GM18861 (cell line): Measurements from ENCODE around the gene QSOX2.
A peak's percentile ranks its signal among the peaks of the same experiment; 100 is the strongest.

Experiments used
- ATAC-seq: cut with Tn5 transposase; IDR thresholded peaks from one replicate; pipeline ENCODE4 v1.9.1; 2021; ENCODE audit not compliant: unreplicated experiment

The QSOX2 gene

DNA sequence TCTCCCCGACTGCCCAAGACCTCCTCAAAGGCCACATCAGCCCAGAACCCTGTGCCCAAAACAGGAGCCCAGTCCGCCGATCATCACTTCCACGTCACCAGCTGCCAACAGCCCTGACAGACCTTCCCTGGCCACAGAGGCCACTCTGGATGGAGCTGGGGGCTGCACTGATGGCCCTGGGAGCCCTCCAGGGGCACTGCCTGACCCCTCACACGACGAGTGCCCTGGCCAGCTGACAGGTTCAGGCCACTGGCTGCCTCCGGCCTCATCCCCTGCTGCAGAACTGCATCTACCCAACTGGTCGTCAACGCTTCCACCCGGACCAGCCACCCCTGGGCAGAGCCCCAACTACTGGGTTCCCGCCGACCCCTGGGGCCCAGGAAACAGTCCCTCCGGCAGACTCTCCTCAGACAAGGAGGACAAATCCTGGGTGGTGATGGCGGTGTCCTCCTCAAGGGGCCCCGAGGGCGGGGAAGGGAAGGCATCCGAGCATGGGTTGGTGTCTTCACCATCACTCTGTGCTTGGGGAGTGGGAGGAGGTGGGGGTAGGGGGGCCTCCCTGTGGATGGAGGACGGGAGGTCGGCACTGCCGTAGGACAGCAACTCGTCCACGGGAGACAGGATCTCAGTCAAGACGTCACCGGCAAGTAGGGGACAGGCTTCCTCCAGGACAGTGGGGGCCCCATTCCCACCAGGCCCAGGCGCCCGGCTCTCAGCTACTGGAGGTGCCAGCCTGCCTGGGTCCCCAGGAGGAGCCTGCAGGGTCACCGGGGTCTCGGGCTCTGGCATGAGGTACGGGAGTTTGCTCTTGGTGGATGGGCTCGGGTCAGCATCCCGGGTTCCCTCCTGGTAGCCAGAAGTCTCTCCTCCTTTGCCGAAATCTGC is 7.9 kb upstream of the QSOX2 start:
- ATAC-seq: no peak

- ATAC-seq: no peak
Observed at GRCh38 chr9:136252846-136253245, 7.2 kb upstream of the QSOX2 start.

DNA sequence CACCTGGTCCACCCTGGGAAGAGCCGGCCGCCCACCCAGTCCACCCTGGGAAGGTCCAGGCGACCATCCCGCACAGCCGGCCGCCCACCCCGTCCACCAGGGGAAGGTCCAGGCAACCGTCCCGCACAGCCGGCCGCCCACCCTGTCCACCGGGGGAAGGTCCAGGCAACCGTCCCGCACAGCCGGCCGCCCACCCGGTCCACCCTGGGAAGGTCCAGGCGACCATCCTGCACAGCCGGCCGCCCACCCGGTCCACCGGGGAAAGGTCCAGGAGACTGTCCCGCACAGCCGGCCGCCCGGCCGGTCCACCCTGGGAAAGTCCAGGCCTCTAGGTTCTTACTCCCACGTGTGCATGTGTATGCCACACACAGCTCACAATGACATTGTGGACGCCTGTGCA is 6.7 kb upstream of the QSOX2 start:
- no peak for ATAC-seq

DNA sequence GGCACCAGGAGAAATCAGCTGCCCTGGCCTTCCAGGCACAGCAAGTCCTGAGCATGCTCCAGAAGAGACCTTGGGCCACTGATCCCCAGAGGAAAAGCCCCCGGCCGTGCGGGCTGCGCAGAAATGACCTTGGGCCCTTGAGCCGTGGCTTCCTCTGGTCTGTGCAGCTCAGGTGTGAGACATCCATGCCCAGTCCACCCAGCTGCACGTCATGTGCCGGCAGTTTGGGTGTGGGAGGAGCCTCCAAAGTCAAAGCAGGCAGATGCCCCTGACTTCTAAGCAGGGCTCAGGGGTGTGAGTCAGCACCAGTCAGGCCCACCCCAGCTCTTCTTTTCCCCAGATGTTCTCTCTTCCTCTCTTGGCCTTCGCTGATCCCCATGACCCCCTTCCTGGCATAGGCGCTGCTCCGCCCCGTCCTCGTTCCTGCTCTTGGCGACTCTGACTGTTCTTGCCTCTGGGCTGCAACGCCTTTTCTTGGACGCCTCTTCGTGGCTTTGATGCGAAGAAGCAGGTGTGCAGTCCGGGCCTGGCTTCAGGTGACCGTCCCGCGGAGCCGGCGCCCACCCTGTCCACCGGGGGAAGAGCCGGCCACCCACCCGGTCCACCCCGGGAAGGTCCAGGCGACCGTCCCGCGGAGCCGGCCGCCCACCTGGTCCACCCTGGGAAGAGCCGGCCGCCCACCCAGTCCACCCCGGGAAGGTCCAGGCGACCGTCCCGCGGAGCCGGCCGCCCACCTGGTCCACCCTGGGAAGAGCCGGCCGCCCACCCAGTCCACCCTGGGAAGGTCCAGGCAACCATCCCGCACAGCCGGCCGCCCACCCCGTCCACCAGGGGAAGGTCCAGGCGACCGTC is 5.9 kb upstream of the QSOX2 start:
- ATAC-seq: no peak

- no peak for ATAC-seq
Observed at GRCh38 chr9:136250676-136251075, 5.1 kb upstream of the QSOX2 start.

- ATAC-seq: no peak
Observed at GRCh38 chr9:136249877-136250559, 4.4 kb upstream of the QSOX2 start.

DNA sequence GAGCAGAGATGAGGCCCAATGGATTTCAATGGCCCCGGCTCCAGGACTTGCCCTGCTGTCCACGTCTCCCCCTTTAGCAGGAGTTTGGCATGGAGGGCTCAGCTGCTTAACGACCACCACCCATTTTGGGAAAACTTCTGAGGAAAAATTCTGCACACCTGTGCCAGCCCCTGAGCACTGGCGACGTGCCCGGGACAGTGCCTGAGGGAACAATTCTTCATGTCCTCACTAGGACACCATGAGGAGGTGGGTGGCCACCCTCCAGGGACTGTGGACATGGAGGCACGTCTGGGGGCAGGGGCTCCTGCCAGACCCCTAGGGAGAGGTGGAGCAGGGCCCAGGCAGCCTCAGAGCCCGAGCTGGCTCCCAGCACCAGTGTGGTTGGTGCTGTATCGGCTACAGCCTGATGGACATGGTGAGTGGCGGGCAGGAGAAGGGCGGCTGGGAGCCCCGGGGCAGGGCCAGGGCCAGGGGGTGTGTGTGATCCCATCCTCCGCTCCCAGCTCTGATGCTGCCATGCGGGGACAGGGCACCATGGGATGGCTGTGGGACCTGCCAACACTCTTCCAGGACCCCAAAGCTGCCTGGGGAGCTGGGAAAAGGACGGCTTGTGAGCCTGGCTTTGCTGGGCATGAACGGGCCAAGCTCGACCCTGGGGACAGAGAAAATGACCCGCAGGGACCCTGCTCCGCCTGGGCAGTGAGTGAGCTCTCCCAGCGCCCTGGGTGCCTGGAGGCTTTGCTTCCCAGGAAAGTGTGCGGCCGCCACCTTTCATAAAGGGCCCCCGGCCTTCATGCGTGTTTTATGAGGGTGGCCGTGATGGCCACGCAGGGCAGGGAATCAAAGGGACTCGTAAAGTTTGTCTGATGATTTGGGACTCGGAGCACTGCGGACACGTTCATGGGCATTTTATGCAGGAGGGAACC is 3.6 kb upstream of the QSOX2 start:
- ATAC-seq: no peak

- ATAC-seq: no peak
Observed at GRCh38 chr9:136247947-136248637, 2.5 kb upstream of the QSOX2 start.

- ATAC-seq: no peak
Observed at GRCh38 chr9:136247551-136247916, 1.9 kb upstream of the QSOX2 start.

GRCh38 chr9:136246849-136247550 is 1.4 kb upstream of the QSOX2 start:
- ATAC-seq: no peak

DNA sequence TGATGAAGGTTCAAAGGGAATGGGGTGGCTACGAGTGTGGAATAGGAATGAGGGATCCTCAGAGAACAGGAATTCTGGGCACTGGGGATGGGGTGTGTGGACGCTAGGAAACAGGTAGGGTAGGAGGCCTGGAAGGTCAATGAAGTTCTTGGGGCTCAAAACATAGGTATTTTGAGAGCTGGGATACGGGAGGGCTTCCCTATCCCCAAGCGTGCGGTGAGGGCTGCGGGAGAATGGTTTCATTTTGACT is 718 bp downstream of the QSOX2 start:
- ATAC-seq: no peak

DNA sequence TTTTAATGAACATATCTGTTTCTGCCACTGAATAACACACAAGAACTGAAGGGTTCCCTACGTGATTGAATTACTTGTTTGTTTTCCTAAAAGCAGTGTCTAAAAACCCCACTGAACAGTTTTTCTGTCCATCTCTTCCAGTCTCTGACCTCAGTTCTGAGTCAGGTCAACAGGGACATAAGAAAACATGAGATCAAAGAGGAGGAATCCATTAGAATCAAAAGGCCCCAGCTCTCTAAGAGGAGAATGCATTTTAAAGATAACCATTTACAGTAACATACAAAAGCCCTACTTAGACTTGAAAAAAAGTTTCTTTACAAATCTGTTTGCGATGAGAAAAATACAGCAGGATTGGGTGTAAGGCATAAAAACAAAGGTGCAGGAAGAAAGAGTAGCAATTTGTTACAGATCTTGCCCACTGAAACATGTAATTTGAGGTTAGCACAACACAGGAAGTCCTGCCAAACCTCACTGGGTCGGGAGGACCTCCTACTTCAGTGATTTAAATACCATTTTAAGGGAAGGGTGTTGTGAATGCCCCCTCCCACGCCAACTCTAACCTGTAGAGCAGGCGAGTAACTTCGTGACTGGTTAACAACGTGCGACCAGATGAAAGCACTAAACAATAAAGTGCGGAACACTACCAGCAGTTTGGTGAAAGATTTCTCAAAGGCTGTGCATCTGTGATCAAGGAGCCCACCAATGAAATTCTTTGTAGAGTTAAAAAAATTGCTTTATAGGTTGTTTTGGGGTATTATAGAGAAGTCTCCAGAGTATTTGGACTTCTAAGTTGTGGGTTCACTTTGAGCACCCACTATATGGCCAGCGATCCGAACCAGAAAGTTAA is 1.3 kb downstream of the QSOX2 start:
- peak; percentile 31 for ATAC-seq

- no peak for ATAC-seq
Observed at GRCh38 chr9:136243631-136244030, 2.0 kb downstream of the QSOX2 start.

DNA sequence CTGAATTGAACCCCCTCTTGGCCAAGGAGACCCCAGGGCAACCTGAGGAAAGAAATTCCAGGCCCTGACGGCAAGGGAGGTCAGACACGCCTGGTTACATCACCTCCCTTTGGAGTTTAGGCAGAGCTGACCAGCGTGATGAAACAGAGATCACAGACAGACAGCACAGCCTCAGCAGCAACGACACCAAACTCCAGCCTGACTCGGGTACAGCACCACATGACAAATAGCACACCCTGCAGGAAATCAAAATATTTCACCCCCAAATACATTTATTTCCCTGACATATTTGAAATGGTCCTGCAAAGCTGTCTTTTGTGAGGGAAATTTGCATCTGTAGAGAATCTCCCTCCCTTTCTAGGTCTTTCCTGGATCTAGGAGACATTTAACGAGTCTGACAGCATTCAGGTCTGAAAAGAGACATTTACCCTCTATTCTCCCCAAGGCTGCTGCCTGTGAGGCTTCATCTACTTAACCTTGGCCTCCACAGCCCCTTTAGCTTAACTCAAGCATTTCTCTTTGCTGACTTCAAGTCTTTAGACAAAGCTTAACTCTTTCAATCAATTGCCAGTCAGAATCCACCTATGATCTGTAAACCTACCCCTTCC is 2.6 kb downstream of the QSOX2 start:
- no peak for ATAC-seq

DNA sequence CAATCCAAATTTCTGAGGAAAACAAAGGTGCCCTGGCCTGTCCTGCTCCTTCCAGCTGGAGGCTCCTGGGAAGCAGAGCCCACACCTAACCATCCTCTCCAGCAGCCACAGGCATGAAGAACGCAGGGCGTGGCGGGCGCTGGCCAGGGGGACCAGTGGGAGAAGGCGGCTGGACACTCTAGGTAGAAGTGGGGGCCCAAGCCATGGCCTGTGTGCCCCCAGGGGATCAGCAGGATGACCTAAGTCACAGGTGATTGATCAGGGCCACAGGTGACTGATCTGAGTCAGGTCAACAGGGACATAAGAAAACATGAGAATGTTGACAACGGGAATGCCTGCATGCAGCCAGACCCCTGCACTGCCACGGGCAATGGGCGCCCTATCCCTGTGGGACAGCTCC is 3.4 kb downstream of the QSOX2 start:
- ATAC-seq: no peak

DNA sequence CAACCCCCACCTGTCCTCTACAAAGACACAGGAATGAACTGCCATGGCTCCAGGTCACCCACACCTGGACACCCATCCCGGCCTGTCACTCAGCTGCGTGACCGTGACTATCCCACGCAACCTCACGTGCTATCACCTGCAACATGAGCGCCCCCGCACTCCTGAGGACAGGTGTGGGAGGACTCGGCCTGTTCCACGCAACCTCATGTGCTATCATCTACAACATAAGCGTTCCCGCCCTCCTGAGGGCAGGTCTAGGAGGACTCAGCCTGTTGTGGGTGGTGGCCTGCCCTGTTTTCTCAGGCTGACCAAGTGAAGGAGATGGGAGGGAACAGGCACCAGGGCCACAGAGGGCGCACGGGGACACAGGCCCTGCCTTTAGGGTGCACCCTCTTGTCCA is 4.1 kb downstream of the QSOX2 start:
- no peak for ATAC-seq

DNA sequence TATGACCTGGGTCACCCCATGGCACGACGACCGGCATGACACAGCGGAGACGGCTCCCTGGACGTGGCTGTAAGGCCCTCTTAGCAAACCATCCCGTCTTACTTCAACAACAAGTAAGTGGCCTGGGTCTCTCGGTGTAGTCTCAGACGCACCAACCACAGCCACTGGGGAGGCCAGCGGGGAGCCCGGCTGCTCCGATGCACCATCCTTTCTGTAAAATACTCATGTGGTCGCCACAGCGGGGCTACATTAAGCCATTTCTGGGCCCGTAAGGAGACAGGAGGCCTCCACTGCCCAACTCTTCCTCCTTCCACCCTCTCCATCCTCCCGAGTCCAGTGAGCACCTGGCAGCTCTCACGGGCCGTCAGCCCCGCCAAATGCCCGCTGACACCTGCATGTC is 4.7 kb downstream of the QSOX2 start:
- ATAC-seq: no peak

DNA sequence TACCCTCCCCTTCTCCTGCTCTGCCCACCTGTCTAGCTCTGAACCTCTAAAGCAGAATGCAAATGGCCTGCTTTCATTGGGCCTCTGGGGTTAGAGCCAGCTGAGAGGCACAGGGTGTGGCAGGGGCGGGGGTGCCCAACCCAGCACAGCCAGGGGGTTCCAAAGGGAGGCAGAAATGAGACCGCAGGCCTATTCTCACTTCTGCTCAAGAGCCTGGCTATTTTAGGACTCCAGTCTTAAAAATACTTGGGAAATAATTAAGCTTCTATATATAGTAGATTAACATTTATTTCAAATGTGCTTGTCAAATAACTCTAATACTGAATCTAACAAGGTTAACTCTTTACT is 5.7 kb downstream of the QSOX2 start:
- no peak for ATAC-seq
